ENCODE measurements around the gene RASGRP3.

DNA sequence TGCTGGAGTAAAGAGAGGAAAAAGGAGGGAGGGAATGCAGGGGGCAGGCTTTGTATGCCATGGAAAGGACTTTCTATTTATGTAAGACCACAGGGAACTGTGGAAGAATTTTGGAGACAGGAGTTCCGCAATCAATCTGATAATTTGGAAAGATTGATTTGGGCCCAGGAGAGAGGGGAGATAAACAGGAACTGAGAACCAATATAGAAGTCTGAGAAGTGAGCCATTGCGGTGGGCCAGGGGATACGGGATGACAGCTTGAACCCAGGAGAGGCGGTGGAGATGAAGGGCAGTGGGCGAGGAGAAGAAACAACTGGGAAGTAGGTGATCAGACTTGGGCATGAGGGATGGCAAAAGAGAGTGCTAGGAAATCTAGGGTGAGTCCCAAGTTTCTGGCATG, 23.7 kb downstream of the RASGRP3 start:
- no peak for TF ChIP-seq CTCF (IDR thresholded peaks at IDR 0.05; ENCODE audit: low read length)
- TF ChIP-seq EZH2 (IDR thresholded peaks at IDR 0.05; ENCODE audit: borderline replicate concordance, low read length), result no peak
